Astrocyte (in vitro differentiated cells and primary cell): ENCODE results near the gene FUT8.

Experiments used
- EZH2 ChIP-seq: IDR thresholded peaks from 2 replicates; pipeline ENCODE4 v1.6.1; 2012; ENCODE audit warnings: mild to moderate bottlenecking, low read length, inconsistent platforms; ENCODE audit not compliant: insufficient read depth
- TF ChIP-seq, protein P1 (sequence below): IDR thresholded peaks from 2 replicates; pipeline ENCODE4 v1.5.1; 2011; ENCODE audit warnings: low read depth, mild to moderate bottlenecking, inconsistent platforms, low read length, moderate library complexity; ENCODE audit not compliant: insufficient read depth

DNA sequence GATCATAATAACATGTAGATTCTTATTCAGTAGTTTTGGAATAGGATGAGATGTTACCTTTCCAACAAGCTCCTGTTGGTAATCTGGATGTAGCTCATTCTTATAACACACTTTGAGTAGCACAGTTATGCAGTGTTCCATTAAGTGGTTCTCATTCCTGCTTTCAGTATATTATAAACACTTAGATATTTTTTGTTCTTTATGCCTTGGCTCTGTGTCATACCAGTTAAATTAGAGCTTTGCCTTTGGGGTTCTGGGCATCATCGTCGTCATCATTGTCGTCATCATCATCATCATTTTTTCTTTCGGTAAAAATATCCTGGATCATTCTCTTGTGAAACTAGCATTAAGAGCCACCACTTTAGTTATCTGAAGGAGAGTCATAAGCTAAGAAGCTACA lies 87.5 kb downstream of the FUT8 start:
- TF ChIP-seq, protein P1, sequence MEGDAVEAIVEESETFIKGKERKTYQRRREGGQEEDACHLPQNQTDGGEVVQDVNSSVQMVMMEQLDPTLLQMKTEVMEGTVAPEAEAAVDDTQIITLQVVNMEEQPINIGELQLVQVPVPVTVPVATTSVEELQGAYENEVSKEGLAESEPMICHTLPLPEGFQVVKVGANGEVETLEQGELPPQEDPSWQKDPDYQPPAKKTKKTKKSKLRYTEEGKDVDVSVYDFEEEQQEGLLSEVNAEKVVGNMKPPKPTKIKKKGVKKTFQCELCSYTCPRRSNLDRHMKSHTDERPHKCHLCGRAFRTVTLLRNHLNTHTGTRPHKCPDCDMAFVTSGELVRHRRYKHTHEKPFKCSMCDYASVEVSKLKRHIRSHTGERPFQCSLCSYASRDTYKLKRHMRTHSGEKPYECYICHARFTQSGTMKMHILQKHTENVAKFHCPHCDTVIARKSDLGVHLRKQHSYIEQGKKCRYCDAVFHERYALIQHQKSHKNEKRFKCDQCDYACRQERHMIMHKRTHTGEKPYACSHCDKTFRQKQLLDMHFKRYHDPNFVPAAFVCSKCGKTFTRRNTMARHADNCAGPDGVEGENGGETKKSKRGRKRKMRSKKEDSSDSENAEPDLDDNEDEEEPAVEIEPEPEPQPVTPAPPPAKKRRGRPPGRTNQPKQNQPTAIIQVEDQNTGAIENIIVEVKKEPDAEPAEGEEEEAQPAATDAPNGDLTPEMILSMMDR = no peak
- no peak for TF ChIP-seq EZH2
